CD4-positive, alpha-beta T cell treated with Interleukin-17A for 4 hours (primary cell): Measurements from ENCODE around the gene RNGTT.
"Not testable (repeated sequence)": the region's sequence is repeated elsewhere in the genome, so short reads cannot be mapped to it uniquely, and the experiment has no call there.

Experiments used
- DNase-seq: peaks from one replicate; pipeline ENCODE4 v3.0.0-alpha.2; 2020; ENCODE audit warnings: mixed read lengths

RNGTT gene

GRCh38 chr6:88785478-88785877 is 177.9 kb downstream of the RNGTT start:
- DNase-seq = no peak

GRCh38 chr6:88780714-88781389 is 182.6 kb downstream of the RNGTT start:
- DNase-seq = peak; percentile 56

GRCh38 chr6:88775866-88776571 is 187.4 kb downstream of the RNGTT start:
- no peak for DNase-seq

- not testable (repeated sequence) for DNase-seq
Measured at GRCh38 chr6:88768114-88768513, 195.3 kb downstream of the RNGTT start.

- no peak for DNase-seq
Measured at GRCh38 chr6:88764081-88764480, 199.3 kb downstream of the RNGTT start.

GRCh38 chr6:88763160-88763559 is 200.3 kb downstream of the RNGTT start:
- DNase-seq = no peak

GRCh38 chr6:88761237-88762031 is 202.0 kb downstream of the RNGTT start:
- DNase-seq = no peak

- no peak for DNase-seq
Measured at GRCh38 chr6:88760091-88760490, 203.3 kb downstream of the RNGTT start.

GRCh38 chr6:88750936-88751335 is 212.5 kb downstream of the RNGTT start:
- no peak for DNase-seq

- no peak for DNase-seq
Measured at GRCh38 chr6:88749849-88750248, 213.6 kb downstream of the RNGTT start.

- DNase-seq = no peak
Measured at GRCh38 chr6:88748141-88748540, 215.3 kb downstream of the RNGTT start.

GRCh38 chr6:88741939-88742338 is 221.5 kb downstream of the RNGTT start:
- DNase-seq = no peak

GRCh38 chr6:88741071-88741470 is 222.3 kb downstream of the RNGTT start:
- DNase-seq = no peak

- DNase-seq = no peak
Measured at GRCh38 chr6:88734544-88734943, 228.9 kb downstream of the RNGTT start.

GRCh38 chr6:88730611-88731011 is 232.8 kb downstream of the RNGTT start:
- DNase-seq = no peak

GRCh38 chr6:88728756-88729155 is 234.7 kb downstream of the RNGTT start:
- DNase-seq = no peak

GRCh38 chr6:88726409-88726808 is 237.0 kb downstream of the RNGTT start:
- DNase-seq = not testable (repeated sequence)

GRCh38 chr6:88725111-88725975 is 238.1 kb downstream of the RNGTT start:
- DNase-seq = no peak

- no peak for DNase-seq
Measured at GRCh38 chr6:88722686-88723085, 240.7 kb downstream of the RNGTT start.

- DNase-seq = not testable (repeated sequence)
Measured at GRCh38 chr6:88716399-88716798, 247.0 kb downstream of the RNGTT start.

- no peak for DNase-seq
Measured at GRCh38 chr6:88712243-88712936, 251.0 kb downstream of the RNGTT start.

GRCh38 chr6:88709819-88710246 is 253.6 kb downstream of the RNGTT start:
- DNase-seq = no peak
